HAP-1 (cell line): ENCODE measurements around the gene OR2D2.
A peak's percentile ranks its signal among the peaks of the same experiment; 100 is the strongest.

Experiments
- DNase-seq, 2 experiments: peaks; one replicate each; pipeline ENCODE4 v3.0.0-alpha.2; 2016 to 2020; ENCODE audit warnings: low spot score in 2 of 2
- H3K27me3 ChIP-seq: fragments of 250-450 bp; sonication (Bioruptor Pico); 2 replicates; pipeline ENCODE4 v1.5.1; 2020; ENCODE audit warnings: low read depth, mild to moderate bottlenecking, moderate library complexity
- H3K36me3 ChIP-seq: fragments of 250-450 bp; sonication (Bioruptor Pico); replicated peaks from 2 replicates; pipeline ENCODE4 v1.5.1; 2020; ENCODE audit warnings: mild to moderate bottlenecking
- H3K4me1 ChIP-seq: fragments of 250-450 bp; sonication (Bioruptor Pico); 2 replicates; pipeline ENCODE4 v1.5.1; 2020; ENCODE audit warnings: mild to moderate bottlenecking
- H3K4me3 ChIP-seq: fragments of 250-450 bp; sonication (Bioruptor Pico); 2 replicates; pipeline ENCODE4 v1.5.1; 2020; ENCODE audit warnings: mild to moderate bottlenecking, moderate library complexity
- H3K9me3 ChIP-seq: fragments of 250-450 bp; sonication (Bioruptor Pico); 2 replicates; pipeline ENCODE4 v1.5.1; 2020; ENCODE audit warnings: mild to moderate bottlenecking, moderate library complexity
- in situ Hi-C: fragments of 300-500 bp; cut with MboI; formaldehyde crosslinking; loops from 3 replicates; pipeline ENCODE4 v1.14.3; 2020; ENCODE audit warnings: low sequenced_read_pairs, inconsistent platforms, mixed read lengths

OR2D2 gene

GRCh38 chr11:6892400-6892799, at the start of gene OR2D2:
Gene OR2D2, minus strand, starts transcription at chr11:6892500. Its CDS starts 0 bp downstream, at chr11:6892500.
- Histone ChIP-seq H3K4me1 (no peaks in the 10 kb centered on the region), H3K4me3 (no peak within 1 kb of the TSS), H3K36me3 (no peaks in the 10 kb centered on the region), H3K27me3 (peaks cover 5% of the 10 kb centered on the region; the same call in 1 of the 2 replicates), H3K9me3 (no peaks in the 10 kb centered on the region)
- in situ Hi-C loops: no loop called here
- no peak for DNase-seq

GRCh38 chr11:6941970-6942369, 49.7 kb upstream of the OR2D2 start:
- DNase-seq: no peak
- Histone ChIP-seq H3K36me3 (peaks cover 11% of the 10 kb centered on the region), H3K4me3 (no peak overlapping the region), H3K9me3 (no peaks in the 10 kb centered on the region), H3K4me1 (no peaks in the 10 kb centered on the region), H3K27me3 (no peaks in the 10 kb centered on the region)
- in situ Hi-C loops: no loop called here

DNA sequence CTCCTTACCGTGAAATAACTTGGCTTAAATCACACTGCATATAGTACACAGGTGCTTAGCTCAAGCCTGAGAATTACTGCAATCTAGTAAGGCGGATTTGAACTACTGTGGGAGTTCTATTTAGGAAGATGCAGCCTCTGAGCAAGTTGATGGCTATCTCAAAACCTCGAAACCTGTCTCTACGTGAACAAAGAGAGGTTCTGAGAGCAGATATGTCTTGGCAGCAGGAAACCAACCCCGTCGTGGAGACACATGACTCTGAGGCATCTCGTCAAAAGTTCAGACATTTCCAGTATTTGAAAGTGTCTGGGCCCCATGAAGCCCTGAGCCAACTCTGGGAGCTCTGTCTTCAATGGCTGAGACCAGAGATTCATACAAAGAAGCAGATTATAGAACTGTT, 39.8 kb upstream of the OR2D2 start:
- H3K4me1 ChIP-seq: peaks cover 6% of the 10 kb centered on the region; the same call in 1 of the 2 replicates
- H3K36me3 ChIP-seq: peaks cover 12% of the 10 kb centered on the region
- no peaks in the 10 kb centered on the region for H3K27me3 ChIP-seq
- in situ Hi-C loops: no loop called here
- no peak overlapping the region for H3K4me3 ChIP-seq
- DNase-seq: no peak
- no peaks in the 10 kb centered on the region for H3K9me3 ChIP-seq

GRCh38 chr11:6931146-6931713, 38.9 kb upstream of the OR2D2 start:
- peaks cover 6% of the 10 kb centered on the region; the same call in 1 of the 2 replicates for H3K4me1 ChIP-seq
- H3K27me3 ChIP-seq: no peaks in the 10 kb centered on the region
- no peak for DNase-seq
- no peaks in the 10 kb centered on the region for H3K9me3 ChIP-seq
- no peak overlapping the region for H3K4me3 ChIP-seq
- in situ Hi-C loops: no loop called here
- peaks cover 12% of the 10 kb centered on the region for H3K36me3 ChIP-seq

- in situ Hi-C loops: no loop called here
Measured at GRCh38 chr11:6928916-6929315, 36.6 kb upstream of the OR2D2 start.

GRCh38 chr11:6927030-6927617, 34.8 kb upstream of the OR2D2 start:
- H3K4me3 ChIP-seq: peak overlapping the region; percentile 71
- peaks cover 10% of the 10 kb centered on the region for H3K4me1 ChIP-seq
- H3K27me3 ChIP-seq: no peaks in the 10 kb centered on the region
- H3K36me3 ChIP-seq: 0 out of 2 replicates have a peak, but pooled peaks cover 3% of the 10 kb centered on the region
- DNase-seq: no peak
- in situ Hi-C loops: no loop called here
- H3K9me3 ChIP-seq: no peaks in the 10 kb centered on the region

More at GRCh38 chr11:6928916-6929315, 36.6 kb upstream of the OR2D2 start:
- Histone ChIP-seq H3K27me3 (no peaks in the 10 kb centered on the region), H3K4me1 (peaks cover 10% of the 10 kb centered on the region), H3K4me3 (no peak overlapping the region), H3K9me3 (no peaks in the 10 kb centered on the region), H3K36me3 (peaks cover 11% of the 10 kb centered on the region)
- DNase-seq: no peak

GRCh38 chr11:6926208-6927029, 34.1 kb upstream of the OR2D2 start, which contains the start of gene ZNF215:
Gene ZNF215, plus strand, starts transcription at chr11:6926426. Its CDS starts 5,847 bp downstream, at chr11:6932273.
- H3K4me1 ChIP-seq: peaks cover 10% of the 10 kb centered on the region
- H3K36me3 ChIP-seq: no peaks in the 10 kb centered on the region
- no peaks in the 10 kb centered on the region for H3K27me3 ChIP-seq
- DNase-seq: peak; percentile 88 to 94
- H3K4me3 ChIP-seq: peak within 1 kb of the TSS; percentile 71
- no peaks in the 10 kb centered on the region for H3K9me3 ChIP-seq
- in situ Hi-C loops: no loop called here

GRCh38 chr11:6925636-6926207, 33.4 kb upstream of the OR2D2 start:
- no peaks in the 10 kb centered on the region for H3K9me3 ChIP-seq
- peak; percentile 54 to 55 for DNase-seq
- peak overlapping the region; percentile 71 for H3K4me3 ChIP-seq
- peaks cover 10% of the 10 kb centered on the region for H3K4me1 ChIP-seq
- H3K27me3 ChIP-seq: no peaks in the 10 kb centered on the region
- H3K36me3 ChIP-seq: no peaks in the 10 kb centered on the region
- in situ Hi-C loops: no loop called here

DNA sequence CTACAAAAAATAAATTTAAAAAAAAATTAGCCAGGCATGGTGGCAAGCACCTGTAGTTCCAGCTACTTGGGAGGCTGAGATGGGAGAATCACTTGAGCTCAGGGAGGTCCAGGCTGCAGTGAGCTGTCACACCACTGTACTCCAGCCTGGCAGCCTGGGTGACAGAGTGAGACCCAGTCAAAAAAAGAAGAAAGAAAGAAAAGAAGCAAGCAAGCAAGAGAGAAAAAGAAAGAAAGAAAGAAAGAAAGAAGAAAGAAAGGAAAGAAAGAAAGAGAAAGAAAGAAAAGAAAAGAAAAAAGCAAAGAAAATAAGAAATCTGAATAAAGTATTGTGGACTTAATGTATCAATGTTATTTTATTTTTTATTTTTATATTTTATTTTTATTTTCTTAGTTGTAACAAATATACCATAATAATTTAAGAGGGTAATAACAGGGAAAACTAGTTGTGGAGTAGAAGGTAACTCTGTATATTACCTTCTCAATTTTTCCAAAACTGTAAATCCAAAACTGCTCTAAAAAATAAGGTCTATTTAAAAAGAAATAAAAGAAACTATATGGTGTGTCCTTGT, 32.8 kb upstream of the OR2D2 start:
- no peak for DNase-seq
- H3K36me3 ChIP-seq: no peaks in the 10 kb centered on the region
- no peaks in the 10 kb centered on the region for H3K27me3 ChIP-seq
- peaks cover 10% of the 10 kb centered on the region for H3K4me1 ChIP-seq
- no peak overlapping the region for H3K4me3 ChIP-seq
- no peaks in the 10 kb centered on the region for H3K9me3 ChIP-seq
- in situ Hi-C loops: no loop called here

- H3K4me3 ChIP-seq: no peak within 1 kb of the TSS
- H3K27me3 ChIP-seq: no peaks in the 10 kb centered on the region
- in situ Hi-C loops: no loop called here
- no peaks in the 10 kb centered on the region; the same call in 1 of the 2 replicates for H3K4me1 ChIP-seq
- H3K36me3 ChIP-seq: no peaks in the 10 kb centered on the region
- no peak for DNase-seq
- H3K9me3 ChIP-seq: no peaks in the 10 kb centered on the region
Measured at GRCh38 chr11:6920702-6921101, 28.4 kb upstream of the OR2D2 start, which contains the start of gene OR2D3. Gene OR2D3, plus strand, starts transcription at chr11:6921002. Its CDS starts 0 bp downstream, at chr11:6921002.

GRCh38 chr11:6919698-6920097, 27.4 kb upstream of the OR2D2 start:
- H3K4me1 ChIP-seq: no peaks in the 10 kb centered on the region
- H3K4me3 ChIP-seq: no peak overlapping the region
- no peaks in the 10 kb centered on the region for H3K36me3 ChIP-seq
- H3K9me3 ChIP-seq: no peaks in the 10 kb centered on the region
- H3K27me3 ChIP-seq: no peaks in the 10 kb centered on the region
- no peak for DNase-seq
- in situ Hi-C loops: no loop called here

- Histone ChIP-seq H3K27me3 (no peaks in the 10 kb centered on the region), H3K4me3 (no peak overlapping the region), H3K36me3 (no peaks in the 10 kb centered on the region), H3K4me1 (no peaks in the 10 kb centered on the region; the same call in 1 of the 2 replicates), H3K9me3 (no peaks in the 10 kb centered on the region)
- in situ Hi-C loops: no loop called here
- no peak for DNase-seq
Measured at GRCh38 chr11:6911948-6912347, 19.6 kb upstream of the OR2D2 start.

- Histone ChIP-seq H3K27me3 (no peaks in the 10 kb centered on the region), H3K4me1 (no peaks in the 10 kb centered on the region; the same call in 1 of the 2 replicates), H3K9me3 (no peaks in the 10 kb centered on the region), H3K36me3 (no peaks in the 10 kb centered on the region), H3K4me3 (no peak overlapping the region)
- in situ Hi-C loops: no loop called here
- DNase-seq: no peak
Measured at GRCh38 chr11:6911378-6911777, 19.1 kb upstream of the OR2D2 start.
